GM23338 (cell line): Measurements from ENCODE around the gene TTBK1. TPM values are rescaled to one million over a fixed set of nuclear protein-coding genes. Genes with fewer than 3 reads are reported as not detected.
A peak's percentile ranks its signal among the peaks of the same experiment; 100 is the strongest.

Experiments
- ATAC-seq: fragments of 200-7000 bp; cut with Tn5 transposase; 3 replicates; pipeline ENCODE4 v1.9.1; 2020
- DNase-seq: peaks from one replicate; pipeline ENCODE4 v3.0.0-alpha.2; 2015; ENCODE audit warnings: low spot score
- H2AFZ ChIP-seq: fragments of 200-600 bp; sonication (generic); 2 replicates; pipeline ENCODE4 v1.8.0; 2016; ENCODE audit warnings: antibody characterized with exemption, mild to moderate bottlenecking, moderate library complexity
- H3F3A ChIP-seq: fragments of 200-600 bp; sonication (generic); replicated peaks from 2 replicates; pipeline ENCODE4 v1.8.0; 2017; ENCODE audit warnings: antibody characterized with exemption, mixed run types, low read depth
- H3K27ac ChIP-seq: fragments of 200-600 bp; sonication (generic); 2 replicates; pipeline ENCODE4 v1.6.1; 2016; ENCODE audit warnings: low read depth
- H3K27me3 ChIP-seq: fragments of 200-600 bp; sonication (generic); 2 replicates; pipeline ENCODE4 v1.8.0; 2016; ENCODE audit warnings: mild to moderate bottlenecking, mixed run types, moderate library complexity; ENCODE audit not compliant: insufficient read depth
- H3K36me3 ChIP-seq: fragments of 200-600 bp; sonication (generic); 2 replicates; pipeline ENCODE4 v1.8.0; 2016; ENCODE audit warnings: mild to moderate bottlenecking; ENCODE audit not compliant: insufficient read depth
- H3K4me1 ChIP-seq: fragments of 200-600 bp; sonication (generic); 2 replicates; pipeline ENCODE4 v1.8.0; 2016; ENCODE audit warnings: mild to moderate bottlenecking, moderate library complexity; ENCODE audit not compliant: insufficient read depth
- H3K4me2 ChIP-seq: fragments of 200-600 bp; sonication (generic); 2 replicates; pipeline ENCODE4 v1.7.1; 2017; ENCODE audit warnings: mixed run types
- H3K4me3 ChIP-seq: fragments of 200-600 bp; sonication (generic); 2 replicates; pipeline ENCODE4 v1.6.1; 2016; ENCODE audit warnings: mixed run types
- H3K79me2 ChIP-seq: fragments of 200-600 bp; sonication (generic); replicated peaks from 2 replicates; pipeline ENCODE4 v1.8.0; 2017; ENCODE audit warnings: mild to moderate bottlenecking; ENCODE audit not compliant: insufficient read depth
- H3K9me2 ChIP-seq: fragments of 200-600 bp; sonication (generic); 2 replicates; pipeline ENCODE4 v1.8.0; 2017; ENCODE audit not compliant: insufficient read depth
- H4K20me1 ChIP-seq: fragments of 200-600 bp; sonication (generic); replicated peaks from 2 replicates; pipeline ENCODE4 v1.8.0; 2017; ENCODE audit warnings: mild to moderate bottlenecking; ENCODE audit not compliant: insufficient read depth
- H3K27ac Mint-ChIP-seq: 2 replicates; pipeline ENCODE4 v1.8.0; 2020; ENCODE audit warnings: inconsistent platforms, mild to moderate bottlenecking, moderate library complexity, mixed read lengths
- H3K27me3 Mint-ChIP-seq: 3 replicates; pipeline ENCODE4 v1.8.0; 2022; ENCODE audit warnings: low read depth, mild to moderate bottlenecking, moderate library complexity, mixed read lengths, inconsistent platforms; ENCODE audit not compliant: insufficient read depth, poor library complexity
- H3K36me3 Mint-ChIP-seq: 3 replicates; pipeline ENCODE4 v1.8.0; 2021; ENCODE audit warnings: low read depth, mild to moderate bottlenecking, inconsistent platforms, moderate library complexity, mixed read lengths
- H3K4me1 Mint-ChIP-seq: 3 replicates; pipeline ENCODE4 v1.8.0; 2020; ENCODE audit warnings: mild to moderate bottlenecking, inconsistent platforms, mixed read lengths
- H3K4me3 Mint-ChIP-seq: 3 replicates; pipeline ENCODE4 v1.8.0; 2021; ENCODE audit warnings: moderate library complexity, mild to moderate bottlenecking, inconsistent platforms, mixed read lengths
- H3K9me3 Mint-ChIP-seq: 3 replicates; pipeline ENCODE4 v1.8.0; 2020; ENCODE audit warnings: moderate library complexity, mild to moderate bottlenecking, inconsistent platforms, mixed read lengths
- CREB1 ChIP-seq: fragments of 250-450 bp; sonication (Bioruptor Pico); IDR thresholded peaks from 2 replicates; pipeline ENCODE4 v1.5.0; 2020; ENCODE audit warnings: low read depth, mild to moderate bottlenecking, moderate library complexity
- CTCF ChIP-seq, 2 experiments: fragments of 200-600 bp in 1 of 2; sonication (generic) in 1 of 2; conservative IDR thresholded peaks; 2 replicates each; pipeline versions ENCODE4 v1.5.1 to v1.6.1; 2016 to 2017; ENCODE audit warnings: antibody characterized with exemption in 2 of 2, low read depth in 2 of 2, mild to moderate bottlenecking in 2 of 2, moderate library complexity in 1 of 2
- ETS1 ChIP-seq: IDR thresholded peaks from 2 replicates; pipeline ENCODE4 v1.6.1; 2016; ENCODE audit warnings: antibody characterized with exemption
- EZH2 ChIP-seq: fragments of 200-600 bp; sonication (generic); IDR thresholded peaks from one replicate; pipeline ENCODE4 v1.8.0; 2017; ENCODE audit warnings: antibody characterized with exemption, mild to moderate bottlenecking, low read depth; ENCODE audit not compliant: unreplicated experiment
- EZH2phosphoT487 ChIP-seq: fragments of 200-600 bp; sonication (generic); IDR thresholded peaks from one replicate; pipeline ENCODE4 v1.8.1; 2018; ENCODE audit warnings: antibody characterized with exemption; ENCODE audit not compliant: unreplicated experiment
- JUNB ChIP-seq: IDR thresholded peaks from one replicate; pipeline ENCODE4 v1.6.1; 2016; ENCODE audit warnings: antibody characterized with exemption; ENCODE audit not compliant: unreplicated experiment
- NANOG ChIP-seq: IDR thresholded peaks from 2 replicates; pipeline ENCODE4 v1.6.1; 2016; ENCODE audit warnings: antibody characterized with exemption, borderline replicate concordance
- POLR2AphosphoS5 ChIP-seq: IDR thresholded peaks from 2 replicates; pipeline ENCODE4 v1.6.1; 2016; ENCODE audit warnings: antibody characterized with exemption, low read depth
- REST ChIP-seq: IDR thresholded peaks from one replicate; pipeline ENCODE4 v1.6.1; 2018; ENCODE audit warnings: antibody characterized with exemption; ENCODE audit not compliant: unreplicated experiment
- STAT1 ChIP-seq: IDR thresholded peaks from one replicate; pipeline ENCODE4 v1.6.1; 2016; ENCODE audit warnings: antibody characterized with exemption; ENCODE audit not compliant: unreplicated experiment
- ZNF114 ChIP-seq: fragments of 250-450 bp; sonication (Bioruptor Pico); IDR thresholded peaks from 2 replicates; pipeline ENCODE4 v1.5.0; 2020; ENCODE audit warnings: mild to moderate bottlenecking, moderate library complexity
- ZNF331 ChIP-seq: fragments of 250-450 bp; sonication (Bioruptor Pico); IDR thresholded peaks from 2 replicates; pipeline ENCODE4 v1.5.0; 2020; ENCODE audit warnings: low read depth, mild to moderate bottlenecking, moderate library complexity
- polyA plus RNA-seq: library from polyadenylated mRNA; unstranded; fragments of >200 nt; fragmentation: Nextera tagmentation; extraction: Ambion mirVana; gene quantifications from 2 replicates; pipeline ENCODE4 v1.2.1, GENCODE V29; 2016
- total RNA-seq: library from RNA; depleted of rRNA; stranded (reverse); fragments of >200 nt; shearing (Covaris generic); gene quantifications from 2 replicates; pipeline ENCODE4 v1.2.3, GENCODE V29; 2014

Gene TTBK1
- total and polyA plus RNA-seq, 2 experiments from 2014 or later, result 0.29 to 1.1 TPM

- no peak for TF ChIP-seq POLR2AphosphoS5
- no peak for TF ChIP-seq ETS1
- TF ChIP-seq EZH2phosphoT487, result no peak
- no peak for TF ChIP-seq REST
- no peak for TF ChIP-seq EZH2
- TF ChIP-seq STAT1, result no peak
- TF ChIP-seq JUNB, result no peak
These were observed 5.5 kb downstream of the TTBK1 start (continued) for GRCh38 chr6:43248791-43249190.

GRCh38 chr6:43250992-43251373 lies 7.7 kb downstream of the TTBK1 start:
- no peak overlapping the region for H3K4me3 Mint-ChIP-seq
- ATAC-seq (no peak), DNase-seq (no peak)
- Histone ChIP-seq H3K27ac (no peak overlapping the region), H3K4me3 (no peak overlapping the region), H3K36me3 (no peaks in the 10 kb centered on the region), H2AFZ (peak overlapping the region; percentile 24; the same call in 1 of the 2 replicates), H3F3A (0 out of 2 replicates have a peak, but pooled peaks cover 2% of the 10 kb centered on the region), H3K4me1 (peaks cover 22% of the 10 kb centered on the region), H3K4me2 (0 out of 2 replicates have a peak overlapping the region, but pooled peaks have one; percentile 24), H3K9me2 (no peaks in the 10 kb centered on the region), H3K27me3 (peaks cover 12% of the 10 kb centered on the region), H4K20me1 (no peaks in the 10 kb centered on the region), H3K79me2 (no peaks in the 10 kb centered on the region)
- no peaks in the 10 kb centered on the region for H3K36me3 Mint-ChIP-seq
- H3K4me1 Mint-ChIP-seq, result peaks cover 22% of the 10 kb centered on the region
- H3K27me3 Mint-ChIP-seq, result peaks cover 29% of the 10 kb centered on the region
- TF ChIP-seq ZNF331 (CRISPR knock-in tag) (no peak), CREB1 (CRISPR knock-in tag) (no peak), ETS1 (no peak), STAT1 (no peak), CTCF (conservative IDR thresholded peaks at IDR 0.05; ENCODE audit: low read depth in 2 of 2) (no peak), POLR2AphosphoS5 (no peak), JUNB (no peak), REST (no peak), ZNF114 (no peak), NANOG (no peak), EZH2 (no peak)
- H3K27ac Mint-ChIP-seq, result no peak overlapping the region
- no peaks in the 10 kb centered on the region for H3K9me3 Mint-ChIP-seq
